Mesenchymal stem cell (in vitro differentiated cells and primary cell): ENCODE measurements around the gene ABITRAM.

Experiments used
- DNase-seq: peaks from one replicate; pipeline ENCODE4 v3.0.0-alpha.2; 2013
- H2AFZ ChIP-seq: one replicate; pipeline ENCODE4 v1.6.1; 2013; ENCODE audit warnings: low read depth, mild to moderate bottlenecking, control low read depth, inconsistent platforms, low read length, moderate library complexity
- H2AK5ac ChIP-seq: 2 replicates; pipeline ENCODE4 v1.6.1; 2013; ENCODE audit warnings: low read length, moderate library complexity, mild to moderate bottlenecking, inconsistent platforms; ENCODE audit not compliant: severe bottlenecking
- H2BK120ac ChIP-seq: one replicate; pipeline ENCODE4 v1.6.1; 2013; ENCODE audit warnings: low read depth, mild to moderate bottlenecking, inconsistent platforms, low read length, moderate library complexity
- H2BK12ac ChIP-seq, 2 experiments: one replicate each; pipeline ENCODE4 v1.6.1; 2013; ENCODE audit warnings: inconsistent platforms in 2 of 2, low read length in 2 of 2, mild to moderate bottlenecking in 2 of 2, moderate library complexity in 2 of 2, control low read depth in 1 of 2
- H2BK15ac ChIP-seq: one replicate; pipeline ENCODE4 v1.6.1; 2013; ENCODE audit warnings: mild to moderate bottlenecking, low read depth, inconsistent platforms; ENCODE audit not compliant: poor library complexity, severe bottlenecking
- H2BK5ac ChIP-seq: 2 replicates; pipeline ENCODE4 v1.6.1; 2013; ENCODE audit warnings: low read depth, mild to moderate bottlenecking, low read length, control low read depth, inconsistent platforms; ENCODE audit not compliant: poor library complexity, severe bottlenecking
- H3K14ac ChIP-seq, 2 experiments: one replicate each; pipeline ENCODE4 v1.6.1; 2013; ENCODE audit warnings: inconsistent platforms in 2 of 2, low read length in 2 of 2, control low read depth in 1 of 2, mild to moderate bottlenecking in 1 of 2, moderate library complexity in 1 of 2
- H3K18ac ChIP-seq, 2 experiments: one replicate each; pipeline ENCODE4 v1.6.1; 2013; ENCODE audit warnings: inconsistent platforms in 2 of 2, low read length in 2 of 2, control low read depth in 1 of 2, low read depth in 1 of 2, mild to moderate bottlenecking in 1 of 2
- H3K23ac ChIP-seq, 2 experiments: one replicate each; pipeline ENCODE4 v1.6.1; 2013; ENCODE audit warnings: inconsistent platforms in 2 of 2, low read length in 2 of 2, mild to moderate bottlenecking in 2 of 2, moderate library complexity in 2 of 2, control low read depth in 1 of 2
- H3K27ac ChIP-seq: 2 replicates; pipeline ENCODE4 v1.5.1; 2013; ENCODE audit warnings: mild to moderate bottlenecking, moderate library complexity, low read length, control low read depth, inconsistent platforms; ENCODE audit not compliant: poor library complexity, severe bottlenecking
- H3K27me3 ChIP-seq, 2 experiments: 2 replicates each; pipeline versions ENCODE4 v1.6.1 to v1.7.0; 2013; ENCODE audit warnings: low read length in 2 of 2, mild to moderate bottlenecking in 2 of 2, moderate library complexity in 2 of 2, control low read depth in 1 of 2, inconsistent platforms in 1 of 2; ENCODE audit not compliant: control insufficient read depth in 1 of 2, insufficient read depth in 1 of 2
- H3K36me3 ChIP-seq, 2 experiments: 2 replicates each; pipeline versions ENCODE4 v1.6.1 to v1.7.0; 2013; ENCODE audit warnings: low read length in 2 of 2, control low read depth in 1 of 2, inconsistent platforms in 1 of 2, low read depth in 1 of 2, mild to moderate bottlenecking in 1 of 2; ENCODE audit not compliant: insufficient read depth in 2 of 2, control insufficient read depth in 1 of 2
- H3K4ac ChIP-seq, 2 experiments: one replicate each; pipeline ENCODE4 v1.6.1; 2013; ENCODE audit warnings: inconsistent platforms in 2 of 2, low read length in 2 of 2, mild to moderate bottlenecking in 2 of 2, moderate library complexity in 2 of 2, control low read depth in 1 of 2, low read depth in 1 of 2
- H3K4me1 ChIP-seq: 2 replicates; pipeline ENCODE4 v1.6.1; 2013; ENCODE audit warnings: low read depth, low read length, control low read depth; ENCODE audit not compliant: control insufficient read depth, insufficient read depth
- H3K4me2 ChIP-seq: 2 replicates; pipeline ENCODE4 v1.6.1; 2013; ENCODE audit warnings: low read length, mild to moderate bottlenecking, inconsistent platforms; ENCODE audit not compliant: poor library complexity, severe bottlenecking
- H3K4me3 ChIP-seq, 2 experiments: 2 replicates each; pipeline versions ENCODE4 v1.5.1 to v1.7.0; 2013; ENCODE audit warnings: low read length in 2 of 2, mild to moderate bottlenecking in 2 of 2, control low read depth in 1 of 2, low read depth in 1 of 2; ENCODE audit not compliant: insufficient read depth in 1 of 2
- H3K79me1 ChIP-seq: replicated peaks from 2 replicates; pipeline ENCODE4 v1.6.1; 2013; ENCODE audit warnings: mild to moderate bottlenecking, control low read depth, low read length, inconsistent platforms; ENCODE audit not compliant: poor library complexity, severe bottlenecking
- H3K9ac ChIP-seq: 2 replicates; pipeline ENCODE4 v1.7.0; 2013; ENCODE audit warnings: mild to moderate bottlenecking, low read length, moderate library complexity
- H3K9me3 ChIP-seq: 2 replicates; pipeline ENCODE4 v1.7.0; 2013; ENCODE audit warnings: mild to moderate bottlenecking, low read length; ENCODE audit not compliant: control insufficient read depth
- H4K8ac ChIP-seq: one replicate; pipeline ENCODE4 v1.6.1; 2013; ENCODE audit warnings: inconsistent platforms, mild to moderate bottlenecking, low read length, moderate library complexity
- H4K91ac ChIP-seq: one replicate; pipeline ENCODE4 v1.6.1; 2013; ENCODE audit warnings: mild to moderate bottlenecking, low read length, inconsistent platforms
- WGBS: methylation state at CpG from one replicate; pipeline ENCODE4 v1.1.7; 2013; ENCODE audit warnings: mixed read lengths; 5-methylcytosine and 5-hydroxymethylcytosine counted together

ABITRAM gene

GRCh38 chr9:108956022-108956630 lies 21.9 kb downstream of the ABITRAM start:
- no peak overlapping the region for H3K14ac ChIP-seq
- H2BK15ac ChIP-seq = no peak overlapping the region
- no peak overlapping the region for H4K8ac ChIP-seq
- 67% methylated on average over 1 of the region's 4 CpGs for WGBS
- H3K23ac ChIP-seq = no peak overlapping the region
- no peak overlapping the region for H4K91ac ChIP-seq
- H2AK5ac ChIP-seq = no peak overlapping the region
- H3K79me1 ChIP-seq = peaks cover 9% of the 10 kb centered on the region
- no peak overlapping the region for H3K4me3 ChIP-seq
- DNase-seq = no peak
- H3K36me3 ChIP-seq = peaks cover 0 to 36% of the 10 kb centered on the region in 2 experiments
- H2BK5ac ChIP-seq = no peak overlapping the region
- no peak overlapping the region for H3K18ac ChIP-seq
- no peak overlapping the region for H3K27ac ChIP-seq
- H3K4ac ChIP-seq = no peak overlapping the region
- no peak overlapping the region for H2BK120ac ChIP-seq
- H3K4me2 ChIP-seq = no peak overlapping the region
- no peak overlapping the region for H2BK12ac ChIP-seq
- H3K27me3 ChIP-seq = no peaks in the 10 kb centered on the region
- no peaks in the 10 kb centered on the region for H3K9me3 ChIP-seq
- no peak overlapping the region for H3K9ac ChIP-seq
- H3K4me1 ChIP-seq = no peaks in the 10 kb centered on the region
- no peak overlapping the region for H2AFZ ChIP-seq

DNA sequence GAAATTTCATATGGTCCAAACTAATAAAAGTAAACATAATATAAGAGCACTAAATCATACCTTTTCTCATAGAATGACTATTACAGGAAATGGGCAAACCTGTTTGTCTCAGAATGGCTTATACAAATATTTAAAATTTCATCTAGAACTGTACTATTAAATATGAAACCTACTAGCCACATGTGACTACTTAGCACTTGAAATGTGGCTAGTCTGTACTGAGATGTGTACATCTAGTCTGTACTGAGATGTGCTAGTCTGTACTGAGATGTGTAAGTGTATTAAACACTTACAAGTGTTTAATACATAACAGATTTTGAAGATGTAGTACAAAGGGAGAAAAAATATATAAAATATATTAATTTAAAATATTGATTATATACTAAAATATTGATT lies 22.4 kb downstream of the ABITRAM start:
- Histone ChIP-seq H3K9ac (no peak overlapping the region), H3K9me3 (no peaks in the 10 kb centered on the region), H3K4ac (no peak overlapping the region), H3K4me3 (no peak overlapping the region), H2BK5ac (no peak overlapping the region), H3K36me3 (peaks cover 0 to 39% of the 10 kb centered on the region in 2 experiments), H3K79me1 (peaks cover 9% of the 10 kb centered on the region), H3K14ac (no peak overlapping the region), H3K23ac (no peak overlapping the region), H4K91ac (no peak overlapping the region), H2BK12ac (no peak overlapping the region), H2BK15ac (no peak overlapping the region), H2BK120ac (no peak overlapping the region), H3K27me3 (no peaks in the 10 kb centered on the region), H3K27ac (no peak overlapping the region), H3K4me2 (no peak overlapping the region), H3K18ac (no peak overlapping the region), H2AK5ac (no peak overlapping the region), H2AFZ (no peak overlapping the region), H4K8ac (no peak overlapping the region), H3K4me1 (no peaks in the 10 kb centered on the region)
- no peak for DNase-seq

DNA sequence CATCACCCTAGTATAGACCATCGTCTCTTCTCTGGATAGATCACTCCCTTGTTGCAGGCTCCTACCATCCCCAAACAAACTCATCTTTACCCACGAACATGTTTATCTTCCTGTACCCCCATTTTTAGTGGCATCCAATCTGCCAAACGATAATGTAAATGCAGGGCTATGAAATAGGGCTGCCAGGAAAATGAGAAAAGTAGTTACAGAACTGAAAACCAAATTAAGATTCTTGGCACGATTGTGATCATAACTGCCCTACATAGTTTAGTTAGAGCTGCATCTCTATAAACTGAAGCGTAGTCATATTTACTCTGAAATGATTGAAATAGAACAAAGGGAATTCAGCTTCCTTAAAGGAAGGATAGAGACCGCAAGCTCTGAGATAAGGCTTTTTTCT lies 26.1 kb downstream of the ABITRAM start:
- H3K23ac ChIP-seq = no peak overlapping the region
- no peak overlapping the region for H2AK5ac ChIP-seq
- no peak overlapping the region for H3K14ac ChIP-seq
- no peaks in the 10 kb centered on the region for H3K4me1 ChIP-seq
- 75% methylated on average over 4 of the region's 6 CpGs for WGBS
- no peak overlapping the region for H2AFZ ChIP-seq
- H3K9ac ChIP-seq = no peak overlapping the region
- no peak overlapping the region for H3K27ac ChIP-seq
- no peak overlapping the region for H3K4me3 ChIP-seq
- H3K79me1 ChIP-seq = peaks cover 11% of the 10 kb centered on the region
- H2BK120ac ChIP-seq = no peak overlapping the region
- H2BK12ac ChIP-seq = no peak overlapping the region
- H3K18ac ChIP-seq = no peak overlapping the region
- no peaks in the 10 kb centered on the region for H3K27me3 ChIP-seq
- H4K8ac ChIP-seq = no peak overlapping the region
- H2BK15ac ChIP-seq = no peak overlapping the region
- no peak overlapping the region for H2BK5ac ChIP-seq
- no peaks in the 10 kb centered on the region for H3K9me3 ChIP-seq
- no peak for DNase-seq
- peaks cover 5 to 41% of the 10 kb centered on the region in 2 experiments for H3K36me3 ChIP-seq
- no peak overlapping the region for H4K91ac ChIP-seq
- no peak overlapping the region for H3K4me2 ChIP-seq
- no peak overlapping the region for H3K4ac ChIP-seq

GRCh38 chr9:108961151-108961550 lies 27.0 kb downstream of the ABITRAM start:
- H2AK5ac ChIP-seq = no peak overlapping the region
- no peak overlapping the region for H3K23ac ChIP-seq
- no peak overlapping the region for H3K14ac ChIP-seq
- H3K4ac ChIP-seq = no peak overlapping the region
- H3K9ac ChIP-seq = no peak overlapping the region
- no peak overlapping the region for H4K91ac ChIP-seq
- no CpG with 5 or more reads among the region's 2 CpGs for WGBS
- no peak overlapping the region for H3K4me2 ChIP-seq
- H2BK120ac ChIP-seq = no peak overlapping the region
- no peak overlapping the region for H3K18ac ChIP-seq
- H2AFZ ChIP-seq = no peak overlapping the region
- no peaks in the 10 kb centered on the region for H3K27me3 ChIP-seq
- H3K36me3 ChIP-seq = peaks cover 5 to 47% of the 10 kb centered on the region in 2 experiments
- H2BK5ac ChIP-seq = no peak overlapping the region
- no peak overlapping the region for H2BK15ac ChIP-seq
- H3K27ac ChIP-seq = no peak overlapping the region
- no peak overlapping the region for H4K8ac ChIP-seq
- H3K4me3 ChIP-seq = no peak overlapping the region
- peaks cover 11% of the 10 kb centered on the region for H3K79me1 ChIP-seq
- H2BK12ac ChIP-seq = no peak overlapping the region
- H3K4me1 ChIP-seq = no peaks in the 10 kb centered on the region
- no peak for DNase-seq
- no peaks in the 10 kb centered on the region for H3K9me3 ChIP-seq
